H9 (cell line): ENCODE measurements around the gene SORCS2. TPM values are rescaled to one million over a fixed set of nuclear protein-coding genes. Genes with fewer than 3 reads are reported as not detected.
A peak's percentile ranks its signal among the peaks of the same experiment; 100 is the strongest.

ENCODE experiments used
- DNase-seq: peaks from one replicate; pipeline ENCODE4 v3.0.0-alpha.2; 2017
- H2AFZ ChIP-seq: one replicate; pipeline ENCODE4 v1.6.1; 2013; ENCODE audit warnings: mild to moderate bottlenecking, low read length, control low read depth, moderate library complexity
- H2AK5ac ChIP-seq: 2 replicates; pipeline ENCODE4 v1.6.1; 2013; ENCODE audit warnings: low read length, control low read depth, mixed read lengths; ENCODE audit not compliant: insufficient read length
- H2BK120ac ChIP-seq: one replicate; pipeline ENCODE4 v1.6.1; 2013; ENCODE audit warnings: low read depth, mild to moderate bottlenecking, low read length, control low read depth, inconsistent platforms; ENCODE audit not compliant: poor library complexity, severe bottlenecking
- H2BK12ac ChIP-seq: 2 replicates; pipeline ENCODE4 v1.6.1; 2013; ENCODE audit warnings: low read length, control low read depth, mixed read lengths, low read depth; ENCODE audit not compliant: insufficient read length
- H2BK15ac ChIP-seq: 2 replicates; pipeline ENCODE4 v1.6.1; 2013; ENCODE audit warnings: low read depth, low read length, control low read depth
- H2BK20ac ChIP-seq: one replicate; pipeline ENCODE4 v1.6.1; 2013; ENCODE audit warnings: low read depth, mild to moderate bottlenecking, low read length, control low read depth, inconsistent platforms; ENCODE audit not compliant: poor library complexity, severe bottlenecking
- H2BK5ac ChIP-seq: 2 replicates; pipeline ENCODE4 v1.6.1; 2013; ENCODE audit warnings: low read length, control low read depth, mixed read lengths; ENCODE audit not compliant: insufficient read length
- H3K14ac ChIP-seq: 2 replicates; pipeline ENCODE4 v1.6.1; 2013; ENCODE audit warnings: low read length, control low read depth; ENCODE audit not compliant: insufficient read depth
- H3K18ac ChIP-seq: 2 replicates; pipeline ENCODE4 v1.6.1; 2013; ENCODE audit warnings: low read depth, mild to moderate bottlenecking, mixed read lengths, low read length, control low read depth; ENCODE audit not compliant: insufficient read length
- H3K23ac ChIP-seq: 2 replicates; pipeline ENCODE4 v1.6.1; 2013; ENCODE audit warnings: low read length, control low read depth, mixed read lengths, low read depth; ENCODE audit not compliant: insufficient read length
- H3K23me2 ChIP-seq: 2 replicates; pipeline ENCODE4 v1.6.1; 2013; ENCODE audit warnings: low read depth, mild to moderate bottlenecking, mixed read lengths, low read length, control low read depth; ENCODE audit not compliant: insufficient read length, poor library complexity, severe bottlenecking
- H3K27ac ChIP-seq: 2 replicates; pipeline ENCODE4 v1.5.1; 2013; ENCODE audit warnings: low read length, control low read depth, mixed read lengths, low read depth; ENCODE audit not compliant: insufficient read length
- H3K27me3 ChIP-seq: 2 replicates; pipeline ENCODE4 v1.6.1; 2013; ENCODE audit warnings: low read length, control low read depth, inconsistent platforms; ENCODE audit not compliant: insufficient read depth
- H3K4ac ChIP-seq: 2 replicates; pipeline ENCODE4 v1.6.1; 2013; ENCODE audit warnings: low read depth, mild to moderate bottlenecking, control low read depth, inconsistent platforms, low read length, moderate library complexity
- H3K4me1 ChIP-seq: 2 replicates; pipeline ENCODE4 v1.6.1; 2013; ENCODE audit warnings: low read length, control low read depth, inconsistent platforms; ENCODE audit not compliant: insufficient read depth
- H3K4me2 ChIP-seq: 2 replicates; pipeline ENCODE4 v1.6.1; 2013; ENCODE audit warnings: low read length, control low read depth, mixed read lengths; ENCODE audit not compliant: insufficient read length, insufficient read depth
- H3K56ac ChIP-seq: 2 replicates; pipeline ENCODE4 v1.6.1; 2013; ENCODE audit warnings: low read depth, mild to moderate bottlenecking, mixed read lengths, low read length, control low read depth; ENCODE audit not compliant: insufficient read length
- H3K79me1 ChIP-seq: 2 replicates; pipeline ENCODE4 v1.6.1; 2013; ENCODE audit warnings: low read depth, mild to moderate bottlenecking, moderate library complexity, low read length, control low read depth, inconsistent platforms; ENCODE audit not compliant: insufficient read depth, poor library complexity, severe bottlenecking
- H3K79me2 ChIP-seq: 2 replicates; pipeline ENCODE4 v1.6.1; 2013; ENCODE audit warnings: low read length, control low read depth, inconsistent platforms; ENCODE audit not compliant: insufficient read depth
- H3K9ac ChIP-seq: 2 replicates; pipeline ENCODE4 v1.6.1; 2013; ENCODE audit warnings: low read length, control low read depth, mixed read lengths; ENCODE audit not compliant: insufficient read length; ENCODE audit errors: extremely low read depth
- H3K9me3 ChIP-seq: one replicate; pipeline ENCODE4 v1.6.1; 2013; ENCODE audit warnings: low read depth, low read length, inconsistent platforms; ENCODE audit not compliant: control insufficient read depth
- H3T11ph ChIP-seq: one replicate; pipeline ENCODE4 v1.6.1; 2013; ENCODE audit warnings: mild to moderate bottlenecking, low read length, control low read depth, inconsistent platforms
- H4K20me1 ChIP-seq: one replicate; pipeline ENCODE4 v1.6.1; 2013; ENCODE audit not compliant: control insufficient read depth, insufficient read length, insufficient read depth
- H4K5ac ChIP-seq: 2 replicates; pipeline ENCODE4 v1.6.1; 2013; ENCODE audit warnings: low read depth, mild to moderate bottlenecking, mixed read lengths, low read length, control low read depth; ENCODE audit not compliant: insufficient read length
- H4K8ac ChIP-seq: replicated peaks from 2 replicates; pipeline ENCODE4 v1.6.1; 2013; ENCODE audit warnings: low read length, control low read depth, mixed read lengths, low read depth; ENCODE audit not compliant: insufficient read length
- H4K91ac ChIP-seq: 2 replicates; pipeline ENCODE4 v1.6.1; 2013; ENCODE audit warnings: low read depth, mild to moderate bottlenecking, moderate library complexity, mixed read lengths, low read length, control low read depth; ENCODE audit not compliant: insufficient read length
- H3K27ac Mint-ChIP-seq, 3 experiments: 2 replicates in 2 of 3; 3 replicates in 1 of 3; pipeline ENCODE4 v1.8.0; 2020 to 2021; ENCODE audit warnings: mixed read lengths in 3 of 3, mild to moderate bottlenecking in 1 of 3, moderate library complexity in 1 of 3
- H3K27me3 Mint-ChIP-seq: 2 replicates; pipeline ENCODE4 v1.8.0; 2021; ENCODE audit warnings: low read depth, mild to moderate bottlenecking, moderate library complexity, mixed read lengths
- H3K36me3 Mint-ChIP-seq, 3 experiments: 2 replicates in 2 of 3; 3 replicates in 1 of 3; pipeline ENCODE4 v1.8.0; 2020 to 2021; ENCODE audit warnings: low read depth in 3 of 3, mixed read lengths in 3 of 3; ENCODE audit not compliant: insufficient read depth in 1 of 3
- H3K4me1 Mint-ChIP-seq, 2 experiments: 2 replicates each; pipeline ENCODE4 v1.8.0; 2020; ENCODE audit warnings: mixed read lengths in 2 of 2
- H3K4me3 Mint-ChIP-seq, 2 experiments: 2 replicates in 1 of 2; 3 replicates in 1 of 2; pipeline ENCODE4 v1.8.0; 2020 to 2021; ENCODE audit warnings: mild to moderate bottlenecking in 2 of 2, mixed read lengths in 2 of 2, moderate library complexity in 1 of 2
- H3K9me3 Mint-ChIP-seq, 2 experiments: 2 replicates in 1 of 2; 3 replicates in 1 of 2; pipeline ENCODE4 v1.8.0; 2020; ENCODE audit warnings: mild to moderate bottlenecking in 2 of 2, mixed read lengths in 2 of 2, moderate library complexity in 1 of 2
- CTCF ChIP-seq: fragments of 200-600 bp; sonication (generic); conservative IDR thresholded peaks from 3 replicates; pipeline ENCODE4 v1.8.0; 2021; ENCODE audit warnings: antibody characterized with exemption, mild to moderate bottlenecking
- WGBS: extraction: QIAGEN DNeasy Blood & Tissue Kit; methylation state at CpG from one replicate; pipeline ENCODE4 v1.1.7; 2013; ENCODE audit warnings: missing lambda C conversion rate, low lambda C conversion rate, mixed read lengths; ENCODE audit not compliant: insufficient read length; ENCODE audit errors: extremely low coverage; 5-methylcytosine and 5-hydroxymethylcytosine counted together
- total RNA-seq: library from RNA; stranded (reverse); gene quantifications from 2 replicates; pipeline ENCODE4 v1.2.1, GENCODE V29; 2021

The SORCS2 gene
- total RNA-seq, 1 experiment from 2014 or later = 0.57 TPM

- Mint-ChIP-seq H3K36me3 (peaks cover 6 to 14% (median 6%) of the 10 kb centered on the region in 3 experiments), H3K27me3 (peaks cover 20% of the 10 kb centered on the region), H3K4me1 (no peaks in the 10 kb centered on the region), H3K9me3 (peaks cover 26 to 29% of the 10 kb centered on the region in 2 experiments), H3K4me3 (no peak overlapping the region), H3K27ac (no peak overlapping the region; a peak in 1 of 7 replicates)
- no peak overlapping the region for H2BK120ac ChIP-seq
- no peaks in the 10 kb centered on the region for H4K20me1 ChIP-seq
- no peak overlapping the region for H3K9ac ChIP-seq
- no peak overlapping the region for H2BK15ac ChIP-seq
- no peak overlapping the region for H3K27ac ChIP-seq
- no peak overlapping the region for H3K23ac ChIP-seq
- H2BK20ac ChIP-seq = no peak overlapping the region
- no peaks in the 10 kb centered on the region for H3K23me2 ChIP-seq
- H3K9me3 ChIP-seq = peaks cover 15% of the 10 kb centered on the region
- H3K4me1 ChIP-seq = no peaks in the 10 kb centered on the region
- H3K79me2 ChIP-seq = no peaks in the 10 kb centered on the region
- no peak for DNase-seq
- no peak overlapping the region for H3T11ph ChIP-seq
- H4K91ac ChIP-seq = no peak overlapping the region
- TF ChIP-seq CTCF = peak; percentile 57
- H2BK5ac ChIP-seq = no peak overlapping the region
- H3K18ac ChIP-seq = no peak overlapping the region
- no peak overlapping the region for H2AK5ac ChIP-seq
- H3K27me3 ChIP-seq = no peaks in the 10 kb centered on the region
- no peak overlapping the region for H4K8ac ChIP-seq
- WGBS = no CpG with 5 or more reads among the region's 3 CpGs
- no peak overlapping the region for H2AFZ ChIP-seq
- H3K4me2 ChIP-seq = no peak overlapping the region
- no peak overlapping the region for H2BK12ac ChIP-seq
- no peaks in the 10 kb centered on the region for H3K79me1 ChIP-seq
- no peak overlapping the region for H3K4ac ChIP-seq
- no peak overlapping the region for H3K14ac ChIP-seq
- H3K56ac ChIP-seq = no peak overlapping the region
- H4K5ac ChIP-seq = no peak overlapping the region
Measured at GRCh38 chr4:7554905-7555304, 362.6 kb downstream of the SORCS2 start.
